ENCODE data around the gene MICU2. TPM values are rescaled to one million over a fixed set of nuclear protein-coding genes. Genes with fewer than 3 reads are reported as not detected.

Gene MICU2
- total RNA-seq, 1 experiment from 2014 or later = 69.9 TPM

GRCh38 chr13:21458451-21458812 is 145.5 kb downstream of the MICU2 start:
- Histone ChIP-seq H3K4me3 (ENCODE audit: low read length) (peak overlapping the region; percentile 99), H2AFZ (ENCODE audit: low read length) (peak overlapping the region; percentile 85), H3K9me3 (ENCODE audit: low read length) (no peaks in the 10 kb centered on the region), H3K4me1 (ENCODE audit: insufficient read depth, low read length) (peaks cover 11% of the 10 kb centered on the region; the same call in 1 of the 2 replicates), H3K79me2 (ENCODE audit: low read length) (peaks cover 56% of the 10 kb centered on the region), H3K27ac (ENCODE audit: low read length) (peak overlapping the region; percentile 52), H3K9ac (ENCODE audit: low read length) (peak overlapping the region; percentile 88), H3K27me3 (ENCODE audit: low read length) (no peaks in the 10 kb centered on the region), H3K36me3 (ENCODE audit: low read depth, low read length) (no peaks in the 10 kb centered on the region), H3F3A (ENCODE audit: low read length, unreplicated experiment) (no peaks in the 10 kb centered on the region), H3K9me2 (replicated peaks; ENCODE audit: low read length) (no peaks in the 10 kb centered on the region), H4K20me1 (ENCODE audit: low read length) (peaks cover 17% of the 10 kb centered on the region; the same call in 1 of the 2 replicates), H3K4me2 (ENCODE audit: low read length) (peak overlapping the region; percentile 95)
- ATAC-seq = peak; percentile 50
- POLR2A ChIA-PET (ENCODE audit: unreplicated experiment) = interaction anchor here (0.6 to 0.9 kb wide), 2 partner anchors 70 to 160 kb away, joined by 8 to 10 read pairs; no protein-coding TSS in a partner anchor
- CTCF ChIA-PET = no interaction called here
- BruUV-seq (replicated peaks) = no TSS peak
- TF ChIP-seq EZH2phosphoT487 (IDR thresholded peaks at IDR 0.05; ENCODE audit: borderline replicate concordance, low read length) = no peak
- TF ChIP-seq, protein P1, sequence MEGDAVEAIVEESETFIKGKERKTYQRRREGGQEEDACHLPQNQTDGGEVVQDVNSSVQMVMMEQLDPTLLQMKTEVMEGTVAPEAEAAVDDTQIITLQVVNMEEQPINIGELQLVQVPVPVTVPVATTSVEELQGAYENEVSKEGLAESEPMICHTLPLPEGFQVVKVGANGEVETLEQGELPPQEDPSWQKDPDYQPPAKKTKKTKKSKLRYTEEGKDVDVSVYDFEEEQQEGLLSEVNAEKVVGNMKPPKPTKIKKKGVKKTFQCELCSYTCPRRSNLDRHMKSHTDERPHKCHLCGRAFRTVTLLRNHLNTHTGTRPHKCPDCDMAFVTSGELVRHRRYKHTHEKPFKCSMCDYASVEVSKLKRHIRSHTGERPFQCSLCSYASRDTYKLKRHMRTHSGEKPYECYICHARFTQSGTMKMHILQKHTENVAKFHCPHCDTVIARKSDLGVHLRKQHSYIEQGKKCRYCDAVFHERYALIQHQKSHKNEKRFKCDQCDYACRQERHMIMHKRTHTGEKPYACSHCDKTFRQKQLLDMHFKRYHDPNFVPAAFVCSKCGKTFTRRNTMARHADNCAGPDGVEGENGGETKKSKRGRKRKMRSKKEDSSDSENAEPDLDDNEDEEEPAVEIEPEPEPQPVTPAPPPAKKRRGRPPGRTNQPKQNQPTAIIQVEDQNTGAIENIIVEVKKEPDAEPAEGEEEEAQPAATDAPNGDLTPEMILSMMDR (conservative IDR thresholded peaks at IDR 0.05; ENCODE audit: low read depth, low read length) = no peak
- no peak for TF ChIP-seq EZH2 (IDR thresholded peaks at IDR 0.05; ENCODE audit: low read length, unreplicated experiment)
- peak; percentile 57 for DNase-seq
- intact Hi-C loops (cut with micrococcal nuclease) = loop anchor here (2.0 to 5.0 kb wide), 3 partner anchors 38 to 161 kb away; no protein-coding TSS in a partner anchor

GRCh38 chr13:21453387-21454081 is 150.4 kb downstream of the MICU2 start:
- no peaks in the 10 kb centered on the region for H3K27me3 ChIP-seq (ENCODE audit: low read length)
- no peaks in the 10 kb centered on the region for H3F3A ChIP-seq (ENCODE audit: low read length, unreplicated experiment)
- ATAC-seq = no peak
- ChIA-PET CTCF (no interaction called here), POLR2A (ENCODE audit: unreplicated experiment) (no interaction called here)
- no peak overlapping the region for H3K9ac ChIP-seq (ENCODE audit: low read length)
- H3K27ac ChIP-seq (ENCODE audit: low read length) = no peak overlapping the region
- no peaks in the 10 kb centered on the region for H3K9me3 ChIP-seq (ENCODE audit: low read length)
- TF ChIP-seq, protein P1 (conservative IDR thresholded peaks at IDR 0.05; ENCODE audit: low read depth, low read length) = no peak
- TF ChIP-seq EZH2phosphoT487 (IDR thresholded peaks at IDR 0.05; ENCODE audit: borderline replicate concordance, low read length) (no peak), EZH2 (IDR thresholded peaks at IDR 0.05; ENCODE audit: low read length, unreplicated experiment) (no peak)
- H3K9me2 ChIP-seq (replicated peaks; ENCODE audit: low read length) = no peaks in the 10 kb centered on the region
- no peak overlapping the region for H2AFZ ChIP-seq (ENCODE audit: low read length)
- intact Hi-C loops (cut with micrococcal nuclease) = no loop called here
- peaks cover 17% of the 10 kb centered on the region; the same call in 1 of the 2 replicates for H4K20me1 ChIP-seq (ENCODE audit: low read length)
- no peak for DNase-seq
- no peak overlapping the region for H3K4me2 ChIP-seq (ENCODE audit: low read length)
- H3K4me3 ChIP-seq (ENCODE audit: low read length) = no peak overlapping the region
- peaks cover 11% of the 10 kb centered on the region; the same call in 1 of the 2 replicates for H3K4me1 ChIP-seq (ENCODE audit: insufficient read depth, low read length)
- no TSS peak for BruUV-seq (replicated peaks)
- H3K36me3 ChIP-seq (ENCODE audit: low read depth, low read length) = no peaks in the 10 kb centered on the region
- peaks cover 89% of the 10 kb centered on the region for H3K79me2 ChIP-seq (ENCODE audit: low read length)

GRCh38 chr13:21450936-21451335 is 153.0 kb downstream of the MICU2 start:
- Histone ChIP-seq H3K27ac (ENCODE audit: low read length) (no peak overlapping the region), H3F3A (ENCODE audit: low read length, unreplicated experiment) (no peaks in the 10 kb centered on the region), H3K4me1 (ENCODE audit: insufficient read depth, low read length) (no peaks in the 10 kb centered on the region), H3K4me3 (ENCODE audit: low read length) (no peak overlapping the region), H2AFZ (ENCODE audit: low read length) (no peak overlapping the region), H3K9me2 (replicated peaks; ENCODE audit: low read length) (no peaks in the 10 kb centered on the region), H3K9me3 (ENCODE audit: low read length) (no peaks in the 10 kb centered on the region), H3K4me2 (ENCODE audit: low read length) (no peak overlapping the region), H3K36me3 (ENCODE audit: low read depth, low read length) (no peaks in the 10 kb centered on the region), H4K20me1 (ENCODE audit: low read length) (no peaks in the 10 kb centered on the region), H3K27me3 (ENCODE audit: low read length) (no peaks in the 10 kb centered on the region), H3K9ac (ENCODE audit: low read length) (no peak overlapping the region), H3K79me2 (ENCODE audit: low read length) (peaks cover 69% of the 10 kb centered on the region)
- ATAC-seq (no peak), DNase-seq (no peak)
- ChIA-PET POLR2A (ENCODE audit: unreplicated experiment) (no interaction called here), CTCF (no interaction called here)
- TF ChIP-seq EZH2 (IDR thresholded peaks at IDR 0.05; ENCODE audit: low read length, unreplicated experiment) (no peak), EZH2phosphoT487 (IDR thresholded peaks at IDR 0.05; ENCODE audit: borderline replicate concordance, low read length) (no peak)
- TF ChIP-seq, protein P1 (conservative IDR thresholded peaks at IDR 0.05; ENCODE audit: low read depth, low read length) = no peak
- intact Hi-C loops (cut with micrococcal nuclease) = no loop called here
- no TSS peak for BruUV-seq (replicated peaks)
